GM12891 (cell line): ENCODE data around the gene GLIS2.

Experiments
- POLR2A ChIP-seq: IDR thresholded peaks from 2 replicates; pipeline ENCODE4 v1.6.1; 2011; ENCODE audit warnings: low read depth, low read length, control low read depth
- POLR2AphosphoS5 ChIP-seq: IDR thresholded peaks from 2 replicates; pipeline ENCODE4 v1.6.1; 2011; ENCODE audit warnings: low read depth, low read length, control low read depth
- POU2F2 ChIP-seq: IDR thresholded peaks from 2 replicates; pipeline ENCODE4 v1.6.1; 2011; ENCODE audit warnings: low read depth, mild to moderate bottlenecking, control low read depth, low read length, moderate library complexity
- TAF1 ChIP-seq: IDR thresholded peaks from 2 replicates; pipeline ENCODE4 v1.6.1; 2011; ENCODE audit warnings: low read depth, low read length, control low read depth

GRCh38 chr16:4317532-4318450 is 1.9 kb downstream of the GLIS2 start:
- no peak for TF ChIP-seq TAF1
- no peak for TF ChIP-seq POLR2A
- no peak for TF ChIP-seq POLR2AphosphoS5
- TF ChIP-seq POU2F2: no peak
